Measurements from ENCODE around the gene NAV2.
"Not testable (repeated sequence)": the region's sequence is repeated elsewhere in the genome, so short reads cannot be mapped to it uniquely, and the experiment has no call there.

The NAV2 gene

GRCh38 chr11:19935507-19935906, 222.9 kb downstream of the NAV2 start:
- no peak for DNase-seq

GRCh38 chr11:19936461-19936860, 223.8 kb downstream of the NAV2 start:
- no peak for DNase-seq

GRCh38 chr11:19938169-19938856, 225.7 kb downstream of the NAV2 start:
- peak; percentile 4 to 23 for DNase-seq

GRCh38 chr11:19938866-19939265, 226.2 kb downstream of the NAV2 start:
- DNase-seq: no peak

GRCh38 chr11:19939415-19939929, 226.8 kb downstream of the NAV2 start:
- no peak for DNase-seq

- no peak for DNase-seq
These were observed 228.2 kb downstream of the NAV2 start for GRCh38 chr11:19940831-19941230.

- no peak for DNase-seq
These were observed 234.0 kb downstream of the NAV2 start for GRCh38 chr11:19946681-19947080.

GRCh38 chr11:19947537-19948114, 235.0 kb downstream of the NAV2 start:
- no peak for DNase-seq

- DNase-seq: no peak
These were observed 237.0 kb downstream of the NAV2 start for GRCh38 chr11:19949606-19950005.

GRCh38 chr11:19951558-19952115, 239.0 kb downstream of the NAV2 start:
- peak in 1 of 2 donors; percentile 45 for DNase-seq

- no peak for DNase-seq
These were observed 239.5 kb downstream of the NAV2 start for GRCh38 chr11:19952116-19952605.

- DNase-seq: no peak
These were observed 240.3 kb downstream of the NAV2 start for GRCh38 chr11:19952911-19953310.

GRCh38 chr11:19953336-19953735, 240.7 kb downstream of the NAV2 start:
- DNase-seq: no peak

GRCh38 chr11:19953909-19954308, 241.3 kb downstream of the NAV2 start:
- DNase-seq: no peak

- no peak for DNase-seq
These were observed 242.3 kb downstream of the NAV2 start for GRCh38 chr11:19954899-19955298.

- DNase-seq: no peak
These were observed 243.0 kb downstream of the NAV2 start for GRCh38 chr11:19955660-19956059.

- DNase-seq: no peak
These were observed 243.6 kb downstream of the NAV2 start for GRCh38 chr11:19956228-19956627.

GRCh38 chr11:19957294-19957943, 244.8 kb downstream of the NAV2 start:
- no peak for DNase-seq

GRCh38 chr11:19958204-19958603, 245.6 kb downstream of the NAV2 start:
- no peak for DNase-seq

- DNase-seq: no peak
These were observed 246.6 kb downstream of the NAV2 start for GRCh38 chr11:19959210-19959609.

- no peak for DNase-seq
These were observed 247.0 kb downstream of the NAV2 start for GRCh38 chr11:19959648-19960059.

- DNase-seq: not testable (repeated sequence)
These were observed 247.8 kb downstream of the NAV2 start for GRCh38 chr11:19960410-19960809.

- no peak for DNase-seq
These were observed 248.6 kb downstream of the NAV2 start for GRCh38 chr11:19961225-19961624.
